H1 (cell line): ENCODE measurements around the gene ANKRD29. TPM values are rescaled to one million over a fixed set of nuclear protein-coding genes. Genes with fewer than 3 reads are reported as not detected.

ENCODE experiments used
- FOSL1 ChIP-seq: IDR thresholded peaks from 2 replicates; pipeline ENCODE4 v1.6.1; 2011; ENCODE audit warnings: mild to moderate bottlenecking, low read depth, low read length, moderate library complexity; ENCODE audit not compliant: insufficient read depth
- GTF2F1 ChIP-seq: IDR thresholded peaks from 2 replicates; pipeline ENCODE4 v1.6.1; 2012; ENCODE audit warnings: low read depth, low read length, improper control_type of control experiment, borderline replicate concordance
- NANOG ChIP-seq: IDR thresholded peaks from 2 replicates; pipeline ENCODE4 v1.6.1; 2011; ENCODE audit warnings: low read length, low read depth, mild to moderate bottlenecking, inconsistent platforms; ENCODE audit not compliant: insufficient read depth, poor library complexity, severe bottlenecking
- polyA plus RNA-seq, 7 experiments: library from polyadenylated mRNA; depleted of rRNA in 3 of 7; stranded (reverse) in 5 of 7; unstranded in 2 of 7; fragments of >200 nt in 5 of 7; fragments of 200-250 nt in 2 of 7; gene quantifications; 1 replicate in 5 of 7; 2 replicates in 1 of 7; 4 replicates in 1 of 7; pipeline versions ENCODE4 v1.2.1 to v1.2.3, GENCODE V29; 2011 to 2013; ENCODE audit warnings: missing spikeins in 2 of 7, mixed read lengths in 2 of 7
- total RNA-seq: library from RNA; stranded (reverse); fragmentation: NEBNext Ultra II Directional; extraction: Animal tissue kit (Norgen Biotek cat#: 25700); gene quantifications from 2 replicates; pipeline ENCODE4 v1.2.1, GENCODE V29; 2021

The ANKRD29 gene
- total and polyA plus RNA-seq, 2 of the 8 experiments (the other 6 are each of a cell fraction or from before 2014, with no cell fraction given), result 3.0 to 7.3 TPM

- no peak for TF ChIP-seq FOSL1
- no peak for TF ChIP-seq NANOG
- no peak for TF ChIP-seq GTF2F1
These were observed 45.2 kb downstream of the ANKRD29 start (continued) for GRCh38 chr18:23617412-23618014.
